Liver (tissue), 3 donors: ENCODE results near the gene SPATA16.

Experiments
- EGR1 ChIP-seq, 2 donors: IDR thresholded peaks; 2 replicates each; pipeline ENCODE4 v1.6.1; 2016 to 2018; ENCODE audit warnings: antibody characterized with exemption in 2 of 2, low read depth in 2 of 2
- FOXA2 ChIP-seq: IDR thresholded peaks from 2 replicates; pipeline ENCODE4 v1.6.1; 2016; ENCODE audit warnings: antibody characterized with exemption
- HNF4G ChIP-seq: IDR thresholded peaks from 2 replicates; pipeline ENCODE4 v1.6.1; 2016; ENCODE audit warnings: antibody characterized with exemption
- JUND ChIP-seq, 2 donors: IDR thresholded peaks; 2 replicates each; pipeline ENCODE4 v1.6.1; 2016; ENCODE audit warnings: antibody characterized with exemption in 2 of 2
- RAD21 ChIP-seq, 2 donors: IDR thresholded peaks; 2 replicates each; pipeline ENCODE4 v1.6.1; 2016; ENCODE audit warnings: antibody characterized with exemption in 2 of 2, mild to moderate bottlenecking in 2 of 2
- SP1 ChIP-seq: IDR thresholded peaks from 2 replicates; pipeline ENCODE4 v1.6.1; 2018; ENCODE audit warnings: antibody characterized with exemption, mild to moderate bottlenecking
- TF ChIP-seq, protein P1 (sequence below): fragments of 150-350 bp; IDR thresholded peaks from 2 replicates; pipeline ENCODE4 v1.5.1; 2017; ENCODE audit warnings: improper control_type of control experiment, low read depth, low read length; ENCODE audit not compliant: missing input control
- TF ChIP-seq, protein P2 (sequence below): IDR thresholded peaks from 2 replicates; pipeline ENCODE4 v1.6.1; 2016; ENCODE audit warnings: antibody characterized with exemption, mild to moderate bottlenecking
- TF ChIP-seq, protein P3 (sequence below): IDR thresholded peaks from 2 replicates; pipeline ENCODE4 v1.6.1; 2016; ENCODE audit warnings: antibody characterized with exemption
- donor health status: healthy.
- donor health status: healthy.

DNA sequence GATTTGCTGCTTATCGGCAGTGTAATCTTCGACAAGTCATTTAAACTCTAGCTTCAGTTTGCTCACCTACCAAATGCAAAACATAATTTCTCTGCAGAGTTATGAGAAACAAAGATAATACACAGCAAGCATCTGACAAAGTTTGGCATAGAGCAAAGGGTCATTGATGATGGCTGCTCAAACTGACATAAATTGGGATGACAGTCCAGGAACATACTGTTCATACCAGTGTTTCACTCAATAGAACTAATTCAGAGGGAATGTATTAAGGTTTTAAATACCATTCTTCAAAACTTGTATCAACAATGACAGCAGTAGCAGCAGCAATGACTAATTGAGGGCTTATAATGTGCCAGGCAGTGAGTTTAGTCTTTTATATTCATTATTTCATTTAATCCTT is 137.6 kb downstream of the SPATA16 start:
- TF ChIP-seq, protein P1, sequence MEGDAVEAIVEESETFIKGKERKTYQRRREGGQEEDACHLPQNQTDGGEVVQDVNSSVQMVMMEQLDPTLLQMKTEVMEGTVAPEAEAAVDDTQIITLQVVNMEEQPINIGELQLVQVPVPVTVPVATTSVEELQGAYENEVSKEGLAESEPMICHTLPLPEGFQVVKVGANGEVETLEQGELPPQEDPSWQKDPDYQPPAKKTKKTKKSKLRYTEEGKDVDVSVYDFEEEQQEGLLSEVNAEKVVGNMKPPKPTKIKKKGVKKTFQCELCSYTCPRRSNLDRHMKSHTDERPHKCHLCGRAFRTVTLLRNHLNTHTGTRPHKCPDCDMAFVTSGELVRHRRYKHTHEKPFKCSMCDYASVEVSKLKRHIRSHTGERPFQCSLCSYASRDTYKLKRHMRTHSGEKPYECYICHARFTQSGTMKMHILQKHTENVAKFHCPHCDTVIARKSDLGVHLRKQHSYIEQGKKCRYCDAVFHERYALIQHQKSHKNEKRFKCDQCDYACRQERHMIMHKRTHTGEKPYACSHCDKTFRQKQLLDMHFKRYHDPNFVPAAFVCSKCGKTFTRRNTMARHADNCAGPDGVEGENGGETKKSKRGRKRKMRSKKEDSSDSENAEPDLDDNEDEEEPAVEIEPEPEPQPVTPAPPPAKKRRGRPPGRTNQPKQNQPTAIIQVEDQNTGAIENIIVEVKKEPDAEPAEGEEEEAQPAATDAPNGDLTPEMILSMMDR = no peak
- TF ChIP-seq RAD21 (IDR thresholded peaks at IDR 0.05) (no peak), JUND (IDR thresholded peaks at IDR 0.05) (no peak), HNF4G (no peak), EGR1 (IDR thresholded peaks at IDR 0.05; ENCODE audit: low read depth in 2 of 2) (no peak), SP1 (no peak), FOXA2 (no peak)
- TF ChIP-seq, protein P2, sequence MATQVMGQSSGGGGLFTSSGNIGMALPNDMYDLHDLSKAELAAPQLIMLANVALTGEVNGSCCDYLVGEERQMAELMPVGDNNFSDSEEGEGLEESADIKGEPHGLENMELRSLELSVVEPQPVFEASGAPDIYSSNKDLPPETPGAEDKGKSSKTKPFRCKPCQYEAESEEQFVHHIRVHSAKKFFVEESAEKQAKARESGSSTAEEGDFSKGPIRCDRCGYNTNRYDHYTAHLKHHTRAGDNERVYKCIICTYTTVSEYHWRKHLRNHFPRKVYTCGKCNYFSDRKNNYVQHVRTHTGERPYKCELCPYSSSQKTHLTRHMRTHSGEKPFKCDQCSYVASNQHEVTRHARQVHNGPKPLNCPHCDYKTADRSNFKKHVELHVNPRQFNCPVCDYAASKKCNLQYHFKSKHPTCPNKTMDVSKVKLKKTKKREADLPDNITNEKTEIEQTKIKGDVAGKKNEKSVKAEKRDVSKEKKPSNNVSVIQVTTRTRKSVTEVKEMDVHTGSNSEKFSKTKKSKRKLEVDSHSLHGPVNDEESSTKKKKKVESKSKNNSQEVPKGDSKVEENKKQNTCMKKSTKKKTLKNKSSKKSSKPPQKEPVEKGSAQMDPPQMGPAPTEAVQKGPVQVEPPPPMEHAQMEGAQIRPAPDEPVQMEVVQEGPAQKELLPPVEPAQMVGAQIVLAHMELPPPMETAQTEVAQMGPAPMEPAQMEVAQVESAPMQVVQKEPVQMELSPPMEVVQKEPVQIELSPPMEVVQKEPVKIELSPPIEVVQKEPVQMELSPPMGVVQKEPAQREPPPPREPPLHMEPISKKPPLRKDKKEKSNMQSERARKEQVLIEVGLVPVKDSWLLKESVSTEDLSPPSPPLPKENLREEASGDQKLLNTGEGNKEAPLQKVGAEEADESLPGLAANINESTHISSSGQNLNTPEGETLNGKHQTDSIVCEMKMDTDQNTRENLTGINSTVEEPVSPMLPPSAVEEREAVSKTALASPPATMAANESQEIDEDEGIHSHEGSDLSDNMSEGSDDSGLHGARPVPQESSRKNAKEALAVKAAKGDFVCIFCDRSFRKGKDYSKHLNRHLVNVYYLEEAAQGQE = no peak
- TF ChIP-seq, protein P3, sequence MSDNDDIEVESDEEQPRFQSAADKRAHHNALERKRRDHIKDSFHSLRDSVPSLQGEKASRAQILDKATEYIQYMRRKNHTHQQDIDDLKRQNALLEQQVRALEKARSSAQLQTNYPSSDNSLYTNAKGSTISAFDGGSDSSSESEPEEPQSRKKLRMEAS = no peak
